NCI-H2081 treated with DMSO at 0.1 percent for 48 hours (cell line): ENCODE results near the gene ZNF630.
A peak's percentile ranks its signal among the peaks of the same experiment; 100 is the strongest.
"Not testable (repeated sequence)": the region's sequence is repeated elsewhere in the genome, so short reads cannot be mapped to it uniquely, and the experiment has no call there.

Experiments used
- DNase-seq: peaks from one replicate; lab custom pipeline; 2025; lab: John Stamatoyannopoulos, UW

The ZNF630 gene

GRCh38 chrX:48028091-48028490 lies 43.3 kb downstream of the ZNF630 start:
- no peak for DNase-seq

- DNase-seq, result not testable (repeated sequence)
Measured at GRCh38 chrX:48027545-48027944, 43.9 kb downstream of the ZNF630 start.

DNA sequence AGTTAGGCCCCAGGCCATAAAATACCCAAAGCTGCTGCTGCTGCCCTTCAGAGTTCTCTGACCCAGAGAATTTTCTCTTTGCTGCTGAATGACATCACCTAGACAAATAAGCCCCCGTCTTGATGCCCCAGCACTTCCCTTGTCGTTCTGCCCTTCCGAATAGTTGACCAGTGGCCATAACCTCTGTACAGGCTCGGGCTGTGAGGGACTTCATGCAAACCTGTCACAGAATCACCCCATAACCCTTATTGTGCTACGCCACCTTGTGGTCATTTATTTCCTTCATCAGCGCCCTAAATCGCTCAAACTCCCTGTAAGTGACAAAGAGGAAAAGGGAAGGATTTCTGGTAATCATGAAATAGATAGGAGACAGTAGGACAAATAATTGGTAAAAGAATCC lies 45.9 kb downstream of the ZNF630 start:
- no peak for DNase-seq

GRCh38 chrX:48022738-48023137 lies 48.7 kb downstream of the ZNF630 start:
- no peak for DNase-seq

DNA sequence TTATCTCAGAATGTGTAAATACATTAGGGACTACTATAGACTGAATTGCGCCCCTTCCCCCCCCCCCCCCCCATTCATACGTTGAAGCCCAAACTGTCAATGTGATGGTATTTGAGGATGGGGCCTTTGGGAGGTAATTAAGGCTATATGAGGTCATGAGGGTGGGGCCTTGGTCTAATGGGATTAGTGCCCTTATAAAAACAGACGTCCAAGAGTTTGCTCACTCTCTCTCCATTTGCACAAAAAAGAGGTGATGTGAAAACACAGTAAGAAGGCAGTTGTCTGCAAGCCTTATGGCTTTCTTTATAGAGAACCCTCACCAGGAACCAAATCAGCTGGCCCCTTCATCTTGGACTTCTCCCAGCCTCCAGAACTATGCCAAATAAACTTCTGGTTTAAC lies 49.3 kb downstream of the ZNF630 start:
- no peak for DNase-seq

- DNase-seq, result peak; percentile 48
Measured at GRCh38 chrX:48021026-48021900, 50.2 kb downstream of the ZNF630 start.

GRCh38 chrX:48020472-48020871 lies 51.0 kb downstream of the ZNF630 start:
- not testable (repeated sequence) for DNase-seq

DNA sequence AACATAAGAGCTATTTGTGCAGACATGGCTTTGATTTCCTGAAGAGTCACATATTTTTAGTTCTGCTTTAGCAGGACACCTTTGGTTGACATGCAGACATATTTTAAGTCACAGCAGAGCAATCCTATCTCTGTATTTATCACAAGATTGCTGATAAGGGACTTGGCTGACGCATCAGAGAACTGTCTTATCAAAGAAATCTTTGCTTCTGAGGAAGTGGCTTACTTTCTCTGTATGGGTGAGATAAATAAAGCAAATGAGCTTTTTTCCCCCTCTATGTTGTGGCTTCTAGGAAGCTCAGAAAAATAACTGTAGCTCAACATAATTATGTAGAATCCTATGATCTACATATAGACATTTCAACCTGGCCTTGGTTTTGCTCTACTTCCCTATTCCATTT lies 51.5 kb downstream of the ZNF630 start:
- DNase-seq, result not testable (repeated sequence)

- DNase-seq, result not testable (repeated sequence)
Measured at GRCh38 chrX:48016583-48017310, 54.7 kb downstream of the ZNF630 start.

GRCh38 chrX:48009445-48009960 lies 61.9 kb downstream of the ZNF630 start:
- DNase-seq, result not testable (repeated sequence)
